ENCODE results near the gene TIGD1.

Gene TIGD1

DNA sequence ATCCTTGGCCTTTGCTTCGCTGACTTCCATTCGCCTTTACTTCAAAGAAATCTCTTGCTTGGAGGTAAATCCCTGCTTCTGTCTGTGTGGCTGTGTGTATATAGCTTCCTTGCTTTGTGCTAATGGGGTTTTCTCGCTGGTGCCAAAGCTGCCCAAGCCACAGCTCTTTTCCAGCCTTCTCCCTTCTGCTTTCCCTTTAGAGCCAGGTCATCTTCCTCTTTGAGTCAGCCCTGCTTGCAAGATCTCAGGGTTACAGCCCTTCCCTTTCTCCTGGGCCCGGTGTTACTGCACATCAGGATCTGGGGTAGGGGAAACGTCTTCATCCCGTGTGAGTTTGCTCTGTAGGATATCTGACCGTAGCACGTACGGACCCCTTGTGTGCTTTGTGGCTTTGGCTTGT lies 19.2 kb upstream of the TIGD1 start:
- DNase-seq, result no peak

DNA sequence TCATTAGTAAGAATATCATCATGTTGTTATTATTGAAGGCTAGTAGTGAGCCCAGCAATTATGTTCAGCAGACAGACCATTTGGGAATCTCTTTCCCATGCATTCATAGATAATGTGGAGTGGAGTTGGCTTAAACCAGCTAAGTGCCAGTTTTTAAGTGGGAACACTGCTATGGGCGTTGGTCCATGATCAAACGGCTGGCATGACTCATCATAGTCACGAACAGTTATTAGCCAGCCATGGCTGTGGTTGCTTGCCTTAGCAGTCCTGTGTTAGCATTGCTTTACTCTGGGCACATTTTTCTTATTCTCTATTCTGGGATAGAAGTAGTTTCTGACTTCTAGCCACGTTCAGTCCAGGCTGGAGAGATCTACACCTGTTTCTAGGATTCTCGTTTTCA lies 17.8 kb upstream of the TIGD1 start:
- peak; percentile 62 for DNase-seq

DNA sequence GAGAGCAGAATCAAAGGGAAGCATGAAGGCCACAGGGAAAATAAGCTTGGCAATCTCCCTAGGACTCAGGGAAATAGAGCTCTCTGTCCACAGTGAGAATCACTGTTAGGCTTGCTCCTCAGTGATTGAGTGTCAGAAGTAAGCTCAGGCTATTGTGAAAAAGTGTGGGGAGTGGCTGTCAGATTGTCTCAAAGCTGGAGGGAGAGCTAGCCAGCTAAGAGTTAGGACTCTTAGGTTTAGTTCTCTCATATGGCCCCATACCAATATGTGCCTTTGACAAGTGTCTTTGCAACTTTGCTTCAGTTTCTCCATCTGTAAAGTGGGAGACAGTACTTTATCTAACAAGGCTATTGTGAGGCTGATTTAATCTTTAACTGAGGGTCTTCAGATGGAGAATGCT lies 17.4 kb upstream of the TIGD1 start:
- no peak for DNase-seq

GRCh38 chr2:232563580-232563979 lies 13.2 kb upstream of the TIGD1 start:
- DNase-seq, result no peak

- no peak for DNase-seq
Observed at GRCh38 chr2:232562515-232563151, 12.3 kb upstream of the TIGD1 start.

GRCh38 chr2:232556426-232556825 lies 6.1 kb upstream of the TIGD1 start:
- DNase-seq, result no peak

GRCh38 chr2:232551776-232552175 lies 1.4 kb upstream of the TIGD1 start:
- no peak for DNase-seq

DNA sequence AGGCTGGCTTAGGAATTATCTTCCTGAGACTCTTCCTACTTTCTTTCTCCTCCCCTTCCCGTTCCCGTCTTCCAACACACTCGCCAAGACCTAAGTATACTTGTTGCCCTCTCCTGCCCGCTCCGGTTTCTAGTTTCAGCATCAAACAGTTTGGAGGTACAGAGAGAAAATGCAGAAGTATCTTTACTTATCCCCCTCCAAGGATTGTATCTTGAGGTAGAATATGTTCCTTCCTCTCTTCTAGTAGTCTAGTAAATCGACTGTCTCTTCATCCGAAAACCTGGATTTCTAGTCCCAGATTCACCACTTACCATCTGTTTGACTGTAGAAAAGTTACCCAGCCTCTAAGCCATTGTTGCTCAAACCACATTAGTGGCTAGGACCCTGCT lies 887 bp upstream of the TIGD1 start:
- DNase-seq, result no peak

GRCh38 chr2:232549655-232550353 lies 553 bp downstream of the TIGD1 start:
- DNase-seq, result no peak

- no peak for DNase-seq
Observed at GRCh38 chr2:232547991-232548390, 2.4 kb downstream of the TIGD1 start.

- DNase-seq, result no peak
Observed at GRCh38 chr2:232545511-232546375, 4.6 kb downstream of the TIGD1 start.

GRCh38 chr2:232544674-232545073 lies 5.7 kb downstream of the TIGD1 start:
- DNase-seq, result no peak

GRCh38 chr2:232543928-232544631 lies 6.3 kb downstream of the TIGD1 start:
- DNase-seq, result no peak

DNA sequence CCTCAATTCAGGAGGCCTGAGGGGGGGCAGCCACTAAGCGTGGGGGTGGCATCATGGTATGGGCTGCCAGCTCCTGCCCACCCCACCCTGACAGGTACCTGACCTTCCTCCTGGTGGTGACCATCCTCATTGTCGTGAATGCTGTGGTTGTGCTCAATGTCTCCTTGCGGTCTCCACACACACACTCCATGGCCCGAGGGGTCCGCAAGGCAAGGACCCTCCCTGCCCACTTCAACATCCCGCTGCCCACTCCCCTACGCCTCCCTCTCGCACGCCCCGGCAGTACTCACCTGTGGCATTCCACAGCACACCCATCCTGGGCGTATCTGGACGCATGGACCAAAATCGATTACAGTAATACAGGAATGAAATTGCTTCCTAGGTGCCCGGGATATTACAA lies 6.9 kb downstream of the TIGD1 start:
- no peak for DNase-seq

DNA sequence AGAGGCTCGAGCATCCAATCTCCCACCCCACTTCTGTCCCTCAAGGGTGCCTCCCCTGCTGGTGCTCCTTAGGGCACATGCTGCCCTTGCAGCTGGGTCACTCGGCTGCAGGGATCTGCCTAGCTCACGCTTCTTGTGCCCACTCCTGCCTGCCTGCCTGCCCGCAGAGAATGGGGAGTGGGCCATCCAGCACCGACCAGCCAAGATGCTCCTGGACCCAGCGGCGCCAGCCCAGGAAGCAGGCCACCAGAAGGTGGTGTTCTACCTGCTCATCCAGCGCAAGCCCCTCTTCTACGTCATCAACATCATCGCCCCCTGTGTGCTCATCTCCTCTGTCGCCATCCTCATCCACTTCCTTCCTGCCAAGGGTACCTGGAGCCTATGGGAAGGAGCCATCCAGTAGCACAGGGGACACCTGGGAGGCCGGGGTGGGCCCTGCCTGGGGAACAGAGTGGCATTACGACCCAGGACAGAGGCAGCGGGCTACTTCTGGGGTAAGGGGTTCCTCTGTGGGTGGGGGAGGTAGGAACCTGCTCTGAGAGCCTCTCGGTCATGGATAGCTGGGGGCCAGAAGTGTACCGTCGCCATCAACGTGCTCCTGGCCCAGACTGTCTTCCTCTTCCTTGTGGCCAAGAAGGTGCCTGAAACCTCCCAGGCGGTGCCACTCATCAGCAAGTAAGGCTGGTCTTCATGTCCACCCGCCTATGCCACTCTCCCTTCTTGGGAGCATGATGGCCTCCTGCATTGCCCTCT lies 7.5 kb downstream of the TIGD1 start:
- DNase-seq, result no peak

DNA sequence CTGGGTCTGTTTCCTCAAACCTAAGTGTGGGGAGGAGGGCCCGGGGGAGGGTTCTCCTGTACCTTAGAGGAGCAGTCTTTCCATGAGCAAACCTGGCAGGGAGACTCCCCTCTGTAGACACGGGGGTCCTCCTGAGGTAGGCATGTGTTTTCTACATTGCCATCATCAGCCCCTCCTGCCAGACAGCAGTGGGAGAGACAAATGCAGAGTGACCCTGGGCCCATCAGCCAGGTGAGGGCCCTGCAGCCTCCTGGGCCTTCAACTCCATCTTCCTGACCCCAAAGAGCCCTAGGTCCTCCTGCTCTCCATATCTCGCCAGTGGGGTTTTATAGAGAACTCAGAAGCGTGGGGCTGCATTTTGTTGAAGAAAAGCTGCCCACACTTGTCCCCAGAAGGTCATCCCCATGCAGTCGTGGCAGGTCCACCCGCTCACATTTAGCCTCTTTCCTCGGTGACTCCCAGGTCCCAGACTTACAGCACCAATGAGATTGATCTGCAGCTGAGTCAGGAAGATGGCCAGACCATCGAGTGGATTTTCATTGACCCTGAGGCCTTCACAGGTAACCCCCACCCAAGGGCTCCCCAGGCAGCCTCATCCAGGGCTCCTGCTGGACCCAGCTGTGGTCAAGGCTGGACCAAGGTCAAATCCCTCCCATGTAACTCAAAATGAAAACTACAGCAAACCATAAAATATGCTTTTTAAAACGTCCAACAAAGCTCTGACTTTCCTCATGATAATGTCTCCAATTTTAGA lies 8.2 kb downstream of the TIGD1 start:
- no peak for DNase-seq

- DNase-seq, result no peak
Observed at GRCh38 chr2:232541195-232541960, 9.0 kb downstream of the TIGD1 start.

DNA sequence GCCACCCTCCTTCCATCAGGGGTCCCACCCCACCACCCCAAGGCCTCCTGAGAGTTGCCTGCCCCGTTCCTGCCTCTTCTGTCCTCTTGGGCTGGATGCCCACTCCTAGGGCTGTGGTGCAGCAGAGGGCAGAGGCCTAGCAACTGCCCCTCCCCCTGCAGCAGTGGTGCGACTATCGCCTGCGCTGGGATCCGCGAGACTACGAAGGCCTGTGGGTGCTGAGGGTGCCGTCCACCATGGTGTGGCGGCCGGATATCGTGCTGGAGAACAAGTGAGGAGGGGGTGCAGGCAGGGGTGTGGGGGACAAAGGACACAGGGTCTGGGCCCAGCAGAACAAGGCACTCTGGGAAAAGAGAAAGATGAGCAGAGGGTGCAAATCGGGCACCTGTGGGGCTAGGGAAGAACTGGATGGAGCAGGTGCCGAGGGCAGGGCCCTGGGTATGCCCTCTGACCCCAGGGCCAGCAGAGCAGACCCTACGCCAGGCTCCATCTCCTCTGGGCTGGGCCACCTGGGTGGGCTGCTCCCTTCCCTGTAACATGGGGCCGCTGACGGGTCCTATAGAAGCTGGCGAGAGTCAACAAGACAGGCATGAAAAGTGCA lies 9.8 kb downstream of the TIGD1 start:
- DNase-seq, result no peak

- no peak for DNase-seq
Observed at GRCh38 chr2:232539298-232540231, 10.8 kb downstream of the TIGD1 start, which contains the start of gene CHRNG. Gene CHRNG (plus strand): TSS chr2:232539692. CDS start chr2:232539748, 56 bp downstream.

Data from fibroblast of skin of scalp (primary cell).